Muscle of leg (tissue), 11 donors: ENCODE data around the gene PRRT1. TPM values are rescaled to one million over a fixed set of nuclear protein-coding genes. Genes with fewer than 3 reads are reported as not detected.

Experiments used
- DNase-seq: peaks from one replicate; pipeline ENCODE4 v3.0.0; 2013
- H3K27ac ChIP-seq: one replicate; pipeline ENCODE4 v1.5.1; 2013; ENCODE audit warnings: mild to moderate bottlenecking, low read length, control low read depth
- H3K27me3 ChIP-seq: one replicate; pipeline ENCODE4 v1.6.1; 2013; ENCODE audit warnings: low read length; ENCODE audit not compliant: control insufficient read depth, insufficient read depth
- H3K36me3 ChIP-seq: one replicate; pipeline ENCODE4 v1.6.1; 2013; ENCODE audit warnings: low read length; ENCODE audit not compliant: control insufficient read depth, insufficient read depth
- H3K4me1 ChIP-seq: one replicate; pipeline ENCODE4 v1.6.1; 2013; ENCODE audit warnings: low read length; ENCODE audit not compliant: control insufficient read depth, insufficient read depth
- H3K4me3 ChIP-seq: one replicate; pipeline ENCODE4 v1.5.1; 2013; ENCODE audit warnings: low read length, control low read depth
- H3K9me3 ChIP-seq: replicated peaks from 2 replicates; pipeline ENCODE4 v1.6.1; 2013; ENCODE audit warnings: low read depth, low read length; ENCODE audit not compliant: control insufficient read depth
- WGBS: methylation state at CpG from one replicate; pipeline ENCODE4 v1.1.5; 2013; ENCODE audit warnings: missing lambda C conversion rate; ENCODE audit not compliant: insufficient coverage; 5-methylcytosine and 5-hydroxymethylcytosine counted together
- polyA plus RNA-seq, 8 donors: library from polyadenylated mRNA; unstranded; fragments of 120-200 nt; gene quantifications; one replicate each; pipeline versions ENCODE4 v1.2.1 to v1.2.3, GENCODE V29; 2013; ENCODE audit warnings: inconsistent platforms in 1 of 8, low replicate concordance in 1 of 8; ENCODE audit not compliant: insufficient read length in 8 of 8, insufficient read depth in 1 of 8
- total RNA-seq: library from RNA; stranded (reverse); fragments of 120-200 nt; gene quantifications from one replicate; pipeline ENCODE4 v1.2.4, GENCODE V29; 2013

The PRRT1 gene
- total and polyA plus RNA-seq, 9 donors = 0.18 to 2.3 (median 1.2) TPM

DNA sequence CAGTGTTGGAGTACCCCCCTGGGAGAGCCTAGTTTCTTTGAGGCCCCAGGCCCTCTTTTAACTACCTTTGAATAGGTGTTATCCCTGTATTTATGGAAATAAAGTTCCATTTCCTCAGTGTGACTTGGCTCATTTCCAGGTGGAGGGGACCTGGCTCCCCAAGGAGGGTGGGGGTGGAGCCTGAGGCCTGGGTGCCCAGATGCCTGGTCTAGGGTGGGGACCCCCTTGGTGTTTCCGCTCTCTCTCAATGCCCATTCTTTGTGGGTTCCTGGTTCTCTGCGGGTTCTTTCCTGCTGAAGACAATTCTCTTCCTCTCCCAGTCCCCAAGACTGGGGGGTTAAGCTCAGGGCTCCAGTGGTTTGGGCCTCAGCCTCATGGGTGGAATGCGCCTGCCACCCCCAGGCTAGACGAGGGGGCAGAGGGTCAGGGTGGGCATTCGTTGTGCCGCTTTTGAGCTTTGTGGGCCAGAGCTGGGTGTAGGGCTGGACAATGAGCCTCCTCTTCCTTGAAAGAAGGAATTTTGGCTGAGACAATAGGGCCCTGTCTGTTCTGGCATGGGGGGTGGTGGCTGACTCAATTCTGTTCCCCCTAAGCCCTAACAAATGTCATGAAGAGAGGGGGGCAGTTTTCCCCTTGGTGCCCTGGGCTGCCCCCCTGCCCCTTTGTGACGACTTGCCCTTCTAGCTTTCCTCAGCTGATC lies 12.0 kb upstream of the PRRT1 start:
- no peaks in the 10 kb centered on the region for H3K9me3 ChIP-seq
- H3K4me1 ChIP-seq = peaks cover 3% of the 10 kb centered on the region
- H3K4me3 ChIP-seq = no peak overlapping the region
- DNase-seq = no peak
- H3K27me3 ChIP-seq = no peaks in the 10 kb centered on the region
- 79% methylated on average over 5 of the region's 7 CpGs for WGBS
- peak overlapping the region; percentile 35 for H3K27ac ChIP-seq
- H3K36me3 ChIP-seq = peaks cover 62% of the 10 kb centered on the region

DNA sequence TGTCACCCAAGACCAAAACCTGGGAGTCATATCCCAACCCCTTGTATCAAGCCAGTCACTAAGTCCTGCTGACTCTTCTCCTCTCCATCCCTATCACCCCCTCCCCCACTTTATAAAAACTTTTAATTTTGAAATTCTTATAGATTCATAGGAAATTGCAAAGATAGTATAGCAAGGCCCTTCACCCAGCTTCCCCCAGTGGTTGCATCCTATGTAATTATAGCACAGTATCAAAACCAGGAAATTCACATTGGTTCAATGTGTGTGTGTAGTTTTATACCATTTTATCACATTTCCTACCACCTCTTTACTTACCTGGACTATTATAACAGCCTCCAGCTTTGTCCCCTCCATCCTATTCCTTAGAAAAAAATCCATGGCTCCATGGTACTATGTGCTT lies 6.3 kb upstream of the PRRT1 start:
- peaks cover 2% of the 10 kb centered on the region for H3K9me3 ChIP-seq
- DNase-seq = no peak
- no peak overlapping the region for H3K27ac ChIP-seq
- peaks cover 20% of the 10 kb centered on the region for H3K4me1 ChIP-seq
- H3K4me3 ChIP-seq = no peak overlapping the region
- H3K36me3 ChIP-seq = peaks cover 52% of the 10 kb centered on the region
- H3K27me3 ChIP-seq = peaks cover 3% of the 10 kb centered on the region

DNA sequence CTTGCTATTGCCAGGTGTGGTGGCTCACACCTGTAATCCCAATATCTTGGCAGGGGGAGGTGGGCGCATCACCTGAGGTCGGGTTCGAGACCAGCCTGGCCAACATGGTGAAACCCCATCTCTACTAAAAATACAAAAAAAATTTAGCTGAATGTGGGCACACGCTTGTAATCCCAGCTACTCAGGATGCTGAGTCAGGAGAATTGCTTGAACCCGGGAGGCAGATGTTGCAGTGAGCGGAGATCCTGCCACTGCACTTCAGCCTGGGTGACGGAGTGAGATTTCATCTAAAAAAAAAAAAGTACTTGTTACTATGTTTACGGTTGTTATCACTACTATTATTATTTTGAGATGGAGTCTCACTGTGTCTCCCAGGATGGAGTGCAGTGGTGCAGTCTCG lies 5.2 kb upstream of the PRRT1 start:
- Histone ChIP-seq H3K4me1 (peaks cover 31% of the 10 kb centered on the region), H3K27ac (no peak overlapping the region), H3K36me3 (peaks cover 42% of the 10 kb centered on the region), H3K27me3 (peaks cover 15% of the 10 kb centered on the region), H3K4me3 (no peak overlapping the region), H3K9me3 (peaks cover 2% of the 10 kb centered on the region)
- no peak for DNase-seq
- WGBS = no CpG with 5 or more reads among the region's 9 CpGs

DNA sequence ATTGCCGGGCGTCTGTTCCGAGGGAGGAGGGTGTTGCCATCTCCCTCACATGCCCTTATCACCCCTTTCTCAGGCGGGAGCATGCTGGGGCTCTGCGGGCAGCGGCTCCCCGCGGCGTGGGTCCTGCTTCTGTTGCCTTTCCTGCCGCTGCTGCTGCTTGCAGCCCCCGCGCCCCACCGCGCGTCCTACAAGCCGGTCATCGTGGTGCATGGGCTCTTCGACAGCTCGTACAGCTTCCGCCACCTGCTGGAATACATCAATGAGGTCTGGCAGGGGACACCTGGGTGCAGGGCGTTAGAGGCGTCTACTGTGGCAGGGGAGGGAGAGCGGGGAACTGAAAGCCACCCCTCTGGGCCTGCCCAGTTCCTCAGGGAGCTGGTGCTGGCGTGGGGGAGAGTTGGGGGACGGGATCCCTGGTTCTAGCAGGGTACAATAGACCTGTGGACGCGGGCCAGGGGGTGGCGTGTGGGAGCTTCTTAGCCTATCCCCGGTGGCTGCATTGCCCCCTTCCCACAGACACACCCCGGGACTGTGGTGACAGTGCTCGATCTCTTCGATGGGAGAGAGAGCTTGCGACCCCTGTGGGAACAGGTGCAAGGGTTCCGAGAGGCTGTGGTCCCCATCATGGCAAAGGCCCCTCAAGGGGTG lies 2.9 kb upstream of the PRRT1 start:
- peaks cover 35% of the 10 kb centered on the region for H3K4me1 ChIP-seq
- DNase-seq = peak; percentile 88
- peak overlapping the region; percentile 84 for H3K4me3 ChIP-seq
- WGBS = 5% methylated on average over 24 of the region's 34 CpGs
- H3K9me3 ChIP-seq = peaks cover 2% of the 10 kb centered on the region
- H3K27me3 ChIP-seq = peaks cover 35% of the 10 kb centered on the region
- H3K27ac ChIP-seq = peak overlapping the region; percentile 94
- H3K36me3 ChIP-seq = peaks cover 38% of the 10 kb centered on the region

DNA sequence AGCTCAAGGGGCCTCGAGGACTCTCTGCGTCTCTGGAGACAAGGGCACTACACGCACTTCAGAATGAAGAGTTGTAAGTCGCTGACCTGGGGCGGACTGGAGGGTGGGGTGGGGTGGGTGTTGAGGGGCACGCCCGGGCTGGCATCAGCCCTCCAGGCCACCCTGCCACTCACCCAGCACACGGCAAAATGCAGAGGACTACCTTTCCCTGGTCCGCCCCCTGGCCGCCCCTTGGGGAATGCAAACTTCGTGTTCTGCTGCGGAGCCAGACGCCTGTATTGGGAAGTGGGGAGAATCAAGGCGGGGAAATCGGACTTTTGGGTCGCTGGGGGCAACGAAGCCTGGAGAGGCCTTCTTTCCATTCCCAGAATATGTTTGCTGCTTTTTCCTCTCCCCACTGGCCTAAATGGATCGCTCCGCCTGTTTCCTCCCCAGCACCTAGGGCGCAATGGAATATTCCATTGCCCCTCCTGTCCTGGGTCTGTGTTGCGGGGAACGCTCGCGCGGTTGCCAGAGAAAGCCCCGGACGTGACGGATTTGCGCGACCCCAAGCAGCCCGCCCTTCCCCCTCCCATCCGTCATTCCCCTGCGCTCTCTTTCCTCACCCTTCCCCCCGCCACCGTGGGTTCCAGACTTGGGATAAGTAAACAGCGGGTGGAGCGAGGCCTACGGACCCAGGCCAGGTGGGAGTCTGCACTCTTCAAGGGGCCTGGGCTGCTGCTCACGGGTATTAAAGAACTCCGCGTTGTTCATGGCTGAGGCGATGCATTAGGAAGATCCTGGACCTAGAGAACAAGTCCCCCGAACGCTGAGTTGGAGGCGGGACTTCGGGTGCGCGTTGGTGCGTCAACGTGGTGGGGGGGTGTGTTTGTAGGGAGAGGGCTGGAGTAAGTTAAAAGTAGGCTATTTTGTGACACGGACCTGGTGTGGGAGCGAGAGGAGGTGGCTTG lies 2.1 kb upstream of the PRRT1 start, which contains the start of gene PPT2:
TSS of gene PPT2 (plus strand) at position 578 of the 950 bp plus-strand sequence. CDS start 454 bp downstream, outside the sequence.
- Histone ChIP-seq H3K4me1 (peaks cover 40% of the 10 kb centered on the region), H3K27me3 (peaks cover 43% of the 10 kb centered on the region), H3K4me3 (peak within 1 kb of the TSS; percentile 84), H3K27ac (peak within 1 kb of the TSS; percentile 94), H3K9me3 (peaks cover 2% of the 10 kb centered on the region), H3K36me3 (peaks cover 34% of the 10 kb centered on the region)
- peak; percentile 98 for DNase-seq
- 0% methylated on average over 31 of the region's 52 CpGs for WGBS

DNA sequence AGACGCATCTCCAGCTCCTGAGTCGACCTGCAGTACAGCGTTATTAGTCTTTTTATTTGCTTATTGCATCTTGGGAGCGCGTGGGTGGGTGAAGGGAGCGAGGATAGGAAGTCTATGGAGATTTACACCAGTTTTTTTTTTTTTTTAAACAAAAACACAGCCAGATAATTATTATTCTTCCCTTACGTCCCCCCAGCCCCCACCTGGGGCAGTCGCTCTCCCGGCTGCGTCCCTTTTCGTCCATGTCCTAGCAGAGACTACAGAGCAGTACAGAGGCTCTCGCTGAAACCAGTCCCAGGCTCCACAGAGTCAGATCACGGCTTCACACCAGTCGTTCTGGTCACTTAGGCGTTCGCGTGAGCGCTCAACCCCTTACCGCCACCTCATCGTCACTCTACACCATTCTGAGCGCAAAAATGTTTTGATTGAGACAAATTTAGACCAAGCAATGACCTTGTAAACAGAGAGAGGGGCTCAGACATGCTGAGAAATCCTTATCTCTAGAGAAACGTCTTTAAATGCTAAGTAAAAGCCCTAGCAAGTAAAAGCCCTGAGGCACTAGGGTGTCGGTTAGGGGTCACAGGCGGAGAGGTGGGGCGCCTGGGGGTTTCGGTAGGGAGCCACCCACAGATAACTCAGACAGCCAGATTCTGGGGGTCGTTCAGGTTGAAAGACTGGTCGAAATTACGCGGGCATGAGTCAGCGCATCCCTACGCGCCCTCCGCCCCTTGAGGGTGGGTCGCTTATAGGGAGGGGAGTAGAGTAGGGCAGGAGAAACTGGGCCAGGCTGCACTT lies 1.2 kb upstream of the PRRT1 start:
- WGBS = 6% methylated on average over 10 of the region's 35 CpGs
- DNase-seq = peak; percentile 61
- peak overlapping the region; percentile 94 for H3K27ac ChIP-seq
- H3K4me1 ChIP-seq = peaks cover 43% of the 10 kb centered on the region
- peaks cover 2% of the 10 kb centered on the region for H3K9me3 ChIP-seq
- H3K4me3 ChIP-seq = peak overlapping the region; percentile 84
- H3K27me3 ChIP-seq = peaks cover 51% of the 10 kb centered on the region
- peaks cover 25% of the 10 kb centered on the region for H3K36me3 ChIP-seq

DNA sequence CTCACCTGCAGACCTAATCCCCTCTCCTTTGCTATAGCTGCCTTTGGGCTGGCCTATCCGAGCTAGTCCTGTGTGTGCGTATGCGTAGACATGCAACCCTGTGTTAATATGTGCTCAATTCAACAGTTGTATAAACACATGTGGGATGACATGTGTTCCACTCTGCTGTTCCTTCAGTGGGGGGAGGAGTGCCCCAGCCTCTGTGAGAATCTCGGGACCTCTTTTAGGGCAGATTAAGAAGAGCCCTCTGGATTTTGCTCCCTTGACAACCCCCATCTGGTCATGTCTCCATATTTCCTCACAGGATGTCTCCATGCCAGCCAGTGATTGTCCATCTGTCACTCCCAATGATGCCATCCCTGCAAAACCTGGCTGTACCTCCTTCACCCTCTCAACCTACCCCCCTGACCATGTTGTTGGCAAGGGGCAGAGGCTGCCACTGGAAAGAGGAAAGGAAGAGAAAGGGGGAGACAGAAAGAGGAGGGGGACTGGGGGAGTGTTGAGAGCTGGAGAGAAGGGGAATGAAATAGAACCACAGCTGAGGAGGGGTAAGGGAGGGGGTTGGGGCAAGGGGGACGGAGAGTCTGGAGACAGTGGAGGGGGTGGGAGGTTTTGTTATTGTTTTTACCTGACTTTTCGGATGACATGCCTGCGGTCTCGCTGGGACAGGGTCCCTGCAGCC lies 417 bp downstream of the PRRT1 start:
- WGBS = 22% methylated on average over 4 of the region's 8 CpGs
- Histone ChIP-seq H3K4me1 (peaks cover 43% of the 10 kb centered on the region), H3K27ac (no peak overlapping the region), H3K4me3 (no peak overlapping the region), H3K36me3 (peaks cover 10% of the 10 kb centered on the region), H3K9me3 (no peaks in the 10 kb centered on the region), H3K27me3 (peaks cover 66% of the 10 kb centered on the region)
- peak; percentile 13 for DNase-seq

DNA sequence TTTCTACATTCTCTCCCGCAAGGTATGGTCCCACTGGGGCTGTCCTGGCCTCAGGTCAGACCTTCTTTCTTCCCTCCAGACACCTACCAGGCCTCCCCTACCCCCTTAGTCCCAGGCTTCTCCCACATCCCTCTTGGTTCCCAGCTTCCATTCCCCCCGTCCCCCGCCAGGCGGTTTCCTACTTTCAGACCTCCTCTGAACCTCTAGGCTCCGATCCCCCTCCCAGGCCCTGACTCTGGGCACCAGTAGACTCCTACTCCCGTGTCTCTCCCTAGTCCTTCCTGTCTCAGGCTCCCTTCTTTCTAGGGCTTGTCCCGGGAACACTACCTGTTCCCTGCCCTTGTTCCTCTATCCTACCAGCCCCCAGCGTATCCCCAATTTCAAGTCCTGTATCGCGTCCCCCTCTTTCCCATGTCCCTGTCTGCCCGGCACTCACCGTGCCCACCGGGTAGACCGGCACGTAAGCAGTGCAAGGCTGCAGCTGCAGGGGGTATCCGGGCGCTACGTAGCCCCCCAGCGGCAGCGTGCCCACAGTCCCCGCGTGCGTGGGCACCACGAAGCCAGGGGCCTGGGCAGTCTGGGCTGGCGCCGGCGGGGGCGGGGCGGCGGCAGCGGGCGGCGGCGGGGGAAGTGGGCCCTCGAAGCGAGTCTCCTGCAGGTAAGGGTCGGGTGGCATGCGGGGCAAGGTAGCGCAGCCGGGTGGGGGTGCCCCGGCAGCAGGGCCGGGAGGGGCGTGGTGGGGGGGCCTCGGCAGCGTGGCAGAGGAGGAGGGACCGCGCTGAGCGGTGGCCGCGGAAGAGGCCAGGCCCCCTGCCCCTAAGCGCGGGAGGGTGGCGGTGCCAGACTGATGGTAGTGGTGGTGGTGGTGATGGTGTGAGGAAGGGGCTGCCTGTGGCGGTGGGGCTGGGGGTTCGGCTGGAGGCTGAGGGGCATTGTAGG lies 1.5 kb downstream of the PRRT1 start:
- H3K4me3 ChIP-seq = no peak overlapping the region
- H3K9me3 ChIP-seq = no peaks in the 10 kb centered on the region
- H3K4me1 ChIP-seq = peaks cover 37% of the 10 kb centered on the region
- peak; percentile 6 for DNase-seq
- peaks cover 70% of the 10 kb centered on the region for H3K27me3 ChIP-seq
- H3K36me3 ChIP-seq = no peaks in the 10 kb centered on the region
- no peak overlapping the region for H3K27ac ChIP-seq
- 21% methylated on average over 55 of the region's 55 CpGs for WGBS
